GM10266 (cell line): ENCODE data around the gene NXPE2.
"Not testable (repeated sequence)": the region's sequence is repeated elsewhere in the genome, so short reads cannot be mapped to it uniquely, and the experiment has no call there.

Source experiments
- DNase-seq: peaks from one replicate; pipeline ENCODE4 v3.0.0; 2012; ENCODE audit errors: extremely low spot score
- TF ChIP-seq, protein P1 (sequence below): IDR thresholded peaks from 2 replicates; pipeline ENCODE4 v1.5.1; 2012; ENCODE audit warnings: mild to moderate bottlenecking, low read depth; ENCODE audit not compliant: control insufficient read depth, insufficient read depth; ENCODE audit errors: missing control alignments

Gene NXPE2

DNA sequence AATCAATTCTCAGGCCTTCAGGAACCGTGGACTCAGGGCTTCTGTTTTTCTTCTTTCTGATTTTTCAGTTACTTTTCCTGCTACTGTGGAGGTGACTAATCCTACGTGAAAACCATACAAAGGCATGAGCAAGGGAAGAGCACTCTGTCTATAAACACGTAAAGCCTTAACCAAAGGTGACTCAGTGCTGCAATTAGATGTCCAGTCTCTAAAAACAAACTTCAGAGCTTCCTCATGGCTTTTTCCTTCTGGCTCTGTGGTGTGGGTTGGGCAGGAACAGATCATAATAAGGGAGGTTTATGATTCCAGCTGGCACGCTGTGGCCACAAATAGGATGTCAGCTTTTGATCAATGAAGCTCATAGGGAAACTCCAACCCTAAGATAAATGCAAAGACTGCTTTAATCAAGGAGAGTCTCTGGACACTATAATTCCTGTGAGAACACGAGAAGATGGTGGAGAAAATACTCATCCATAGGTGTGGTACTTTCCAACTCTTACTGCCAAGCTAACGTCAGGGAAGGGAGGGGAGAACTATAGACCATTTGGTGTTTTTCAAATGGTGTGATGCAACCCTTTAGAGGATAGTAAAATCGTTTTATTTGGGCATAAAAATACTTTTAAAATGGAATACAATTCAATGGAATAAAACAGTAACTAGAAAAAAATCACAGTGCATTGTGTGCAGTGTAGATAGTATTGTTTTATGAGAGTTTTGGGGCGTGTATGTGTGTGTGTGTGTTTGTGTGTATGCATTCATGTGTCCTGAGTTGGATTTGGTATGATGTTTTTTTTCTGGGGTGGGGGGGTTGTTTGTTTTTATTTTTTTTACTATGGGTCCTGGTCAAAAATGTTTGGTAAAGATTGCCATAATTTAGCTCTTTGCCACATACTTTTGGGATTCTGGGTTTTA, at the start of gene NXPE2:
NXPE2 (plus strand) TSS at position 403 of the 912 bp plus-strand sequence; CDS start at position 452, 49 bp downstream.
- DNase-seq, result no peak
- TF ChIP-seq, protein P1, sequence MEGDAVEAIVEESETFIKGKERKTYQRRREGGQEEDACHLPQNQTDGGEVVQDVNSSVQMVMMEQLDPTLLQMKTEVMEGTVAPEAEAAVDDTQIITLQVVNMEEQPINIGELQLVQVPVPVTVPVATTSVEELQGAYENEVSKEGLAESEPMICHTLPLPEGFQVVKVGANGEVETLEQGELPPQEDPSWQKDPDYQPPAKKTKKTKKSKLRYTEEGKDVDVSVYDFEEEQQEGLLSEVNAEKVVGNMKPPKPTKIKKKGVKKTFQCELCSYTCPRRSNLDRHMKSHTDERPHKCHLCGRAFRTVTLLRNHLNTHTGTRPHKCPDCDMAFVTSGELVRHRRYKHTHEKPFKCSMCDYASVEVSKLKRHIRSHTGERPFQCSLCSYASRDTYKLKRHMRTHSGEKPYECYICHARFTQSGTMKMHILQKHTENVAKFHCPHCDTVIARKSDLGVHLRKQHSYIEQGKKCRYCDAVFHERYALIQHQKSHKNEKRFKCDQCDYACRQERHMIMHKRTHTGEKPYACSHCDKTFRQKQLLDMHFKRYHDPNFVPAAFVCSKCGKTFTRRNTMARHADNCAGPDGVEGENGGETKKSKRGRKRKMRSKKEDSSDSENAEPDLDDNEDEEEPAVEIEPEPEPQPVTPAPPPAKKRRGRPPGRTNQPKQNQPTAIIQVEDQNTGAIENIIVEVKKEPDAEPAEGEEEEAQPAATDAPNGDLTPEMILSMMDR, result no peak

DNA sequence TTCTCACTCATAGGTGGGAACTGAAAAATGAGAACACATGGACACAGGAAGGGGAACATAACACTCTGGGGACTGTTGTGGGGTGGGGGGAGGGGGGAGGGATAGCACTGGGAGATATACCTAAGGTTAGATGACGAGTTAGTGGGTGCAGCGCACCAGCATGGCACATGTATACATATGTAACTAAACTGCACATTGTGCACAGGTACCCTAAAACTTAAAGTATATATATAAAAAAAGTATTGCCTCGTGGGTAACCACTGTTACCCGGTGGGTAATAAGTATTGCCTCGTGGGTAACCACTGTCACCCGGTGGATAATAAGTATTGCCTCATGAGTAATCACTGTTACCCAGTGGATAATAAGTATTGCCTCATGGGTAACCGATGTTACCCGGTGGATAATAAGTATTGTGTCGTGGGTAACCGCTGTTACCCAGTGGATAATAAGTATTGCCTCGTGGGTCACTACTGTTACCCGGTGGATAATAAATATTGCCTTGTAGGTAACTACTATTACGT, 46.8 kb upstream of the NXPE2 start:
- DNase-seq, result not testable (repeated sequence)

DNA sequence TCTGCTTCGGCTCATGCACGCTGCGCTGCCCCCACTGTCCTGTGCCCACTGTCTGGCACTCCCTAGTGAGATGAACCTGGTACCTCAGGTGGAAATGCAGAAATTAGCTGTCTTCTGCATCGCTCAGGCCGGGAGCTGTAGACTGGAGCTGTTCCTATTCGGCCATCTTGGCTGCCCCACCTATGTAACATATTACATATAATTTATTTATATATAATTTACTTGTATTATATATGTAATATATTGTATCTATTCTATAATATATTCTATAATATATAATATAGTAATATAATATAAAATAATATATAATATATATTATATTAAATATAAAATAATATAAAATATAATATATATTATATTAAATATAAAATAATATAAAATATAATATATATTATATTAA, 38.9 kb upstream of the NXPE2 start:
- DNase-seq, result not testable (repeated sequence)

DNA sequence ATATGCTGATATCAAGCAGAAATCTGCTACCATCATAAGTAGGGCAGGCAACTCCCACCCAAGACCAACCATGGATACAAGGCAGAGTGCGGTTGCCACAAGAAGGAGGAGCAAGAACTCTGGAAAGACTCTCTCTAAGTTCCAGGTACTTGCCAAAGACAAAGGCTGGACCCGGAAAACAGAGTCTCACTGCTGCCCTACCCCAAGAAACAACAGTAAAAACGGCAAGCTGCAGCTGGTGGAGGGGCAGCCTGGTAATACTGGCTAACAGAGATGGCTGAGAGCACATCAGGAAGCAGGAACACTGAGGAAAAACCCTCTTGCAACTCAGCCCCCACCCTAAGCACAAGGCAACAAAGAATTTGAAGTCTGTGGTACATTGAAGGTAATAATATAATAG, 27.7 kb upstream of the NXPE2 start:
- TF ChIP-seq, protein P1, result no peak

DNA sequence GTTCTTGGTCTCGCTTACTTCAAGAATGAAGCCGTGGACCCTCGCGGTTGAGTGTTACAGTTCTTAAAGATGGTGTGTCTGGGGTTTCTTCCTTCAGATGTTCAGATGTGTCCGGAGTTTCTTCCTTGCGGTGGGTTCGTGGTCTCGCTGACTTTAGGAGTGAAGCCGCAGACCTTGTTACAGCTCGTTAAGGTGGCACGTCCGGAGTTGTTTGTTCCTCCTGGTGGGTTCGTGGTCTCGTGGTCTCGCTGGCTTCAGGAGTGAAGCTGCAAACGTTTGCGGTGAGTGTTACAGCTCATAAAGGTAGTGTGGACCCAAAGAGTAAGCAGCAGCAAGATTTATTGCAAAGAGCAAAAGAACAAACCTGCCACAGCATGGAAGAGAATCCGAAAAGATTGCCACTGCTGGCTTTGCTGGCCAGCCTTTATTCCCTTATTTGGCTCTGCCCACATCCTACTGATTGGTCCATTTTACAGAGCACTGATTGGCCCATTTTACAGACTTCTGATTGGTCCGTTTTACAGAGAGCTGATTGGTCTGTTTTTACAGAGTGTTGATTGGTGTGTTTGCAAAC, 27.1 kb upstream of the NXPE2 start:
- no peak for DNase-seq
- TF ChIP-seq, protein P1, result no peak

More for the DNA sequence above, 27.7 kb upstream of the NXPE2 start:
- DNase-seq, result no peak

DNA sequence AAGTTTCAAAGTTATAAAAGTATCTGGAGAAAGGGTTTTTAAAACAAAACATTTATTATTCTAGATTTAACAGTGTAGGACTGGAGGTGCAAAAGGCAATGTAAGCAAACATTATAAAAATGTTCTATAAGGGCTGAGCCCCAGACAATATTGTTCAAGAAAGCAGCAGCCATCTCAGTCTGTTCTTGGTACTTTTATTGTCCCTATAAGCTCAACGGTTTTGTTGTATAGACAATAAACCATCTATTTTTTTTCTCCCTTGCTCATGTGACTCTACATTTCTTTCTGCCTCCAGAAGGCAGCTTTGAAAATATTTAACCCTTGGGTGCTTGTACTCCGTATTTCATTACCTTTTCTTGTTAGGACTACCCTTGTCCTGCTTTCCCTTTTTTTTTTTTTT, 25.2 kb upstream of the NXPE2 start:
- TF ChIP-seq, protein P1, result no peak
- DNase-seq, result no peak

DNA sequence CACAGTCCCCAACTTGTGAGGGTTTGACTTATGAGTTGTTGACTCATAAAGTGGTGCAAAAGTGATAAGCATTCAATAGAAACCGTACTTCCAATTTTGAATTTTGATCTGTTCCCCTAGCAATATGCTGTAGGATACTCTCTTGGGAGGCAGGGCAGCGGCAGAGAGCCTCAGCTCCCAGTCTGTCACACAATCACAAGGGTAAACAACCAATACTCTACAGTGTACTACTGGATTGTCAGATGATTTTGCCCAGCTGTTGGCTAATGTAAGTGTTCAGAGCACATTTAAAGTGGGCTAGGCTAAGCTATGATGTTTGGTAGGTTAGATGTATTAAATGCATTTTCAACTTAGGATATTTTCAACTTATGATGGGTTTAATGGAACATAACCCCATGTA, 13.7 kb upstream of the NXPE2 start:
- TF ChIP-seq, protein P1, result no peak
- no peak for DNase-seq

DNA sequence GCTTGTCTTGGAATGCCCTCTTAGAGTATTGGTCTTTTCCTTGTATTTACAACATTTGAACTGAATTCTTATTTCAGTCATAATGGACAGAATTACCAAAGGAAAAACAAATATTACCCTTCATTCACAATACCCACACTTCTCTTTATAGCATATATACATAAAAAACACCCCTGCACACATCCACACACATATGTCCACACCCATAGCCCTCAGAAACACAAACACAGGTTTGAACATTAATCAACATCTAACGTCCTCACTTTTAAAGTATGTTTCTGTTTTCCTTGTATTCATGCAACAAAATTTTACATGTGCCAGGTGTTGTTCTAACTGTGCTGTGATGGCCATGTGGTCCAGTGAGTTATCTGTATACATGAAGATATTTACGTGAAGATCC, 11.6 kb upstream of the NXPE2 start:
- DNase-seq, result no peak
- TF ChIP-seq, protein P1, result no peak
